ENCODE measurements around the gene BRD9.
"Not testable (repeated sequence)": the region's sequence is repeated elsewhere in the genome, so short reads cannot be mapped to it uniquely, and the experiment has no call there.

Gene BRD9

GRCh38 chr5:843926-844325 is 48.7 kb downstream of the BRD9 start:
- DNase-seq (ENCODE audit: low spot score): not testable (repeated sequence)

GRCh38 chr5:843371-843770 is 49.2 kb downstream of the BRD9 start:
- not testable (repeated sequence) for DNase-seq (ENCODE audit: low spot score)

- not testable (repeated sequence) for DNase-seq (ENCODE audit: low spot score)
Observed at GRCh38 chr5:842402-843221, 50.0 kb downstream of the BRD9 start.

GRCh38 chr5:841531-842401 is 50.8 kb downstream of the BRD9 start:
- not testable (repeated sequence) for DNase-seq (ENCODE audit: low spot score)

GRCh38 chr5:840974-841435 is 51.6 kb downstream of the BRD9 start:
- DNase-seq (ENCODE audit: low spot score): not testable (repeated sequence)

GRCh38 chr5:840118-840973 is 52.3 kb downstream of the BRD9 start:
- not testable (repeated sequence) for DNase-seq (ENCODE audit: low spot score)

GRCh38 chr5:838431-838851 is 54.2 kb downstream of the BRD9 start:
- not testable (repeated sequence) for DNase-seq (ENCODE audit: low spot score)

GRCh38 chr5:837621-838121 is 54.9 kb downstream of the BRD9 start:
- not testable (repeated sequence) for DNase-seq (ENCODE audit: low spot score)

- DNase-seq (ENCODE audit: low spot score): not testable (repeated sequence)
Observed at GRCh38 chr5:835933-836612, 56.5 kb downstream of the BRD9 start.

- not testable (repeated sequence) for DNase-seq (ENCODE audit: low spot score)
Observed at GRCh38 chr5:834013-834412, 58.6 kb downstream of the BRD9 start.

- DNase-seq (ENCODE audit: low spot score): not testable (repeated sequence)
Observed at GRCh38 chr5:828194-828593, 64.4 kb downstream of the BRD9 start.

- not testable (repeated sequence) for DNase-seq (ENCODE audit: low spot score)
Observed at GRCh38 chr5:825544-825943, 67.1 kb downstream of the BRD9 start.

GRCh38 chr5:821504-821903 is 71.1 kb downstream of the BRD9 start:
- DNase-seq (ENCODE audit: low spot score): no peak

- no peak for DNase-seq (ENCODE audit: low spot score)
Observed at GRCh38 chr5:820245-820644, 72.4 kb downstream of the BRD9 start.

GRCh38 chr5:819078-819477 is 73.5 kb downstream of the BRD9 start:
- no peak for DNase-seq (ENCODE audit: low spot score)

- no peak for DNase-seq (ENCODE audit: low spot score)
Observed at GRCh38 chr5:816176-816575, 76.4 kb downstream of the BRD9 start.

- no peak for DNase-seq (ENCODE audit: low spot score)
Observed at GRCh38 chr5:815449-815848, 77.2 kb downstream of the BRD9 start.
